Activated T-helper 17 cell treated with anti-CD3 and anti-CD28 coated beads, Interleukin-2, amount 50 U/mL, for 72 hours (primary cell): ENCODE data around the gene AURKAIP1. TPM values are rescaled to one million over a fixed set of nuclear protein-coding genes. Genes with fewer than 3 reads are reported as not detected.

Source experiments
- ATAC-seq: fragments of 150-1000 bp; cut with Tn5 transposase; replicated peaks from 2 replicates; pipeline ENCODE4 v1.10.0; 2021; ENCODE audit warnings: mild to moderate bottlenecking, moderate library complexity
- H3K27ac Mint-ChIP-seq: one replicate; pipeline ENCODE4 v1.8.0; 2022; ENCODE audit warnings: mixed read lengths
- H3K27me3 Mint-ChIP-seq: one replicate; pipeline ENCODE4 v1.8.0; 2022; ENCODE audit warnings: mixed read lengths
- H3K36me3 Mint-ChIP-seq: one replicate; pipeline ENCODE4 v1.8.0; 2022; ENCODE audit warnings: low read depth, mild to moderate bottlenecking, mixed read lengths
- H3K4me1 Mint-ChIP-seq: one replicate; pipeline ENCODE4 v1.8.0; 2022; ENCODE audit warnings: mixed read lengths
- H3K4me3 Mint-ChIP-seq: one replicate; pipeline ENCODE4 v1.8.0; 2022; ENCODE audit warnings: mild to moderate bottlenecking, mixed read lengths
- H3K9me3 Mint-ChIP-seq: one replicate; pipeline ENCODE4 v1.8.0; 2022; ENCODE audit warnings: mixed read lengths
- total RNA-seq, 2 donors: library from RNA; stranded (reverse); gene quantifications; one replicate each; pipeline ENCODE4 v1.2.3, GENCODE V29; 2022

AURKAIP1 gene
- total RNA-seq, 2 donors from 2014 or later: 93.3 to 163 TPM

DNA sequence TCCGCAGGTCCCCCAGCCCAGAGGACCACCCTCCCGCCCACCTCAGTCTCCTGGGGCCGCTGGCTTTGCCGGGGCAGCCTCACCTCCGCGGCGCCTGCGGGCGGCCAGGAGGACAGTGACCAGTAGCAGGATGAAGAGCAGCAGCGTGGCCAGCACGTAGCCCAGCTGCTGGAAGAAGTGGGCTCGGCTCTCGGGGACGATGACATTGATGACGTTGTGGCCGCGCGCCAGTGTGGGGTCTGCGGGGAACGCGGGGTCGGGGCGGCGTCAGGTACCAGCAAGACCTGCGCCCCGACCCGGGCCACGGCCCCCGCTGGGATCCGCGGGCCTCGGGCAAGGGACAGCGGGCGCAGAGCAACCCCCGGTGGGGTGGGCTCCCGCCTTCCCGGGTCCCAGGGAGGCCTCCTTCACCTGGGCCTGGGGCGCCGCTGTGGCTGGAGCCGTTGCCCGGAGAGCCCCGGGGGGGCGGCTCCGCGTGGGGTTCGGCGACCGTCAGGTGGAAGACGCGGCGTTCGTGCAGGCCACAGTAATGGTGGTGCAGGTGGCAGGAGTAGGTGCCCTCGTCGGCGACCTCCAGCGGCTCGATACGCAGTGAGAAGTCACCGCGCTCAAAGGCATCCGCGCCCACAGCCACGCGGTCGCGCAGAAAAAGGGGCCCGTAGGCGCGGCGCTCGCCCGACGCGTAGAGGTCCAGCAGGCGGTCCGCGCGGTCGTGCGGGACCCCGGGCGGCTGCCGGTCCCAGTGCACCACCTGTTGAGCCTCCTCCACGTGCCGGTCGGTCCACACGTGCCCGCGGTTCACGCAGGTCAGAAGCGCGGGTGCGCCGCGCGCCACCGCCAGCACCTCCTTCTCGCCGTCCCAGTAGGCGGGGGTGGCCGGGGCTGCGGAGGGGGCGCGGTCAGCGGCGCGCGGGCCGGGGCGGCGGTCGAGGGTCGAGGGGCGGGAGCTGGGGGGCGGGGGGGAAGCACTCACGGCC is 20.4 kb downstream of the AURKAIP1 start:
- no peak overlapping the region for H3K27ac Mint-ChIP-seq
- no peak for ATAC-seq
- H3K36me3 Mint-ChIP-seq: no peaks in the 10 kb centered on the region

GRCh38 chr1:1353389-1354151 is 21.4 kb downstream of the AURKAIP1 start:
- Mint-ChIP-seq H3K27ac (no peak overlapping the region), H3K27me3 (peaks cover 10% of the 10 kb centered on the region)

More for the DNA sequence above, 20.4 kb downstream of the AURKAIP1 start:
- Mint-ChIP-seq H3K4me3 (no peak overlapping the region), H3K27me3 (peaks cover 10% of the 10 kb centered on the region), H3K9me3 (no peaks in the 10 kb centered on the region), H3K4me1 (peaks cover 6% of the 10 kb centered on the region)

GRCh38 chr1:1352786-1353388 is 22.1 kb downstream of the AURKAIP1 start:
- no peaks in the 10 kb centered on the region for H3K36me3 Mint-ChIP-seq
- H3K4me1 Mint-ChIP-seq: peaks cover 6% of the 10 kb centered on the region
- no peak for ATAC-seq
- H3K4me3 Mint-ChIP-seq: peak overlapping the region; percentile 65
- peak overlapping the region; percentile 47 for H3K27ac Mint-ChIP-seq
- H3K27me3 Mint-ChIP-seq: peaks cover 10% of the 10 kb centered on the region
- no peaks in the 10 kb centered on the region for H3K9me3 Mint-ChIP-seq

More at GRCh38 chr1:1353389-1354151, 21.4 kb downstream of the AURKAIP1 start:
- ATAC-seq: no peak
- Mint-ChIP-seq H3K36me3 (no peaks in the 10 kb centered on the region), H3K4me1 (peaks cover 6% of the 10 kb centered on the region), H3K4me3 (no peak overlapping the region), H3K9me3 (no peaks in the 10 kb centered on the region)

- H3K27ac Mint-ChIP-seq: peak overlapping the region; percentile 47
- H3K9me3 Mint-ChIP-seq: no peaks in the 10 kb centered on the region
- H3K27me3 Mint-ChIP-seq: peaks cover 10% of the 10 kb centered on the region
- peak overlapping the region; percentile 65 for H3K4me3 Mint-ChIP-seq
- peaks cover 11% of the 10 kb centered on the region for H3K4me1 Mint-ChIP-seq
- ATAC-seq: no peak
- no peaks in the 10 kb centered on the region for H3K36me3 Mint-ChIP-seq
These were observed 23.2 kb downstream of the AURKAIP1 start for GRCh38 chr1:1351511-1352427.

DNA sequence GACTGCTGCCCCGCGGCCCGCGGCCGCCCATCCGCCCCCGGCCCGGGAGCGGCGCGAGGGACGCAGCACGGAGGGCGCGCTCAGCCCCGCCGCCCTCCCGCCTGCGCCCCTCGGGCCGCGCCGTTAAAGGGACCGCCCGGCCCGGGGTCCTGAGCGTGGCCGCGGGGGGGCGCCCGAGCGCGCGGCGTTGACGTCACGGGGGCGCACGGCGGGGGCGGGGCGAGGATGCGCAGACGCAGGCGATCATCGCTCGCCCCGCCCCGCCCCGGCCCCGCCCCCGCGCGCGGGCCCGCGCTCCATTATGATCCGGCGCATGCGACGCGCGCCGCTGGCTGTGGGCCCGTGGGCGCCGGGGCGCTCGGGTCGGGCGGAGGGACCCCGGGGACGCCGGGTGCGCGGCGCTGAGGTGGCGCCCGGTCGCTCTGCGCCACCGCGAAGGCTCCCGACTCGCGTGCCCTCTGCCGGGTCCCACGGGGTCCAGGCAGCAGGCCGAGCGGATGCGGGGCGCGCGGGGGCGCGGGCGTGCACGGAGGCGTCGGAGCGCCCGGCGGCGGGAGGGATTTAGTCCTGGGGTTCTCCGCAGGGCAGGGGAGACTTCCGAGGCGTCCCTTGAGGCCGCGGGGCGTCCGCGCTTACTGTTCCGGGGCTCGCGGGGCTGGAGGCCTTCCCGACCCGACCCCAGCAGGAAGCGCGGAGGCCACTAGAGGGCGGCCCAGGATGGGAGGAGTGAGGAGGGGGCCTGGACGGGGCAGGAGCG is 25.6 kb downstream of the AURKAIP1 start, which contains the start of gene DVL1:
Gene DVL1 (minus strand): TSS at position 163 of the 757 bp plus-strand sequence. CDS start 353 bp downstream, outside the sequence.
- H3K27me3 Mint-ChIP-seq: peaks cover 10% of the 10 kb centered on the region
- no peaks in the 10 kb centered on the region for H3K36me3 Mint-ChIP-seq
- peak; percentile 69 for ATAC-seq
- peaks cover 14% of the 10 kb centered on the region for H3K4me1 Mint-ChIP-seq
- no peaks in the 10 kb centered on the region for H3K9me3 Mint-ChIP-seq
- no peak within 1 kb of the TSS for H3K27ac Mint-ChIP-seq
- H3K4me3 Mint-ChIP-seq: peak within 1 kb of the TSS; percentile 66

- Mint-ChIP-seq H3K4me3 (peak overlapping the region; percentile 66), H3K9me3 (no peaks in the 10 kb centered on the region), H3K4me1 (peaks cover 14% of the 10 kb centered on the region), H3K27ac (no peak overlapping the region), H3K36me3 (no peaks in the 10 kb centered on the region), H3K27me3 (peaks cover 7% of the 10 kb centered on the region)
- ATAC-seq: peak; percentile 30
These were observed 26.4 kb downstream of the AURKAIP1 start for GRCh38 chr1:1348420-1349255.

DNA sequence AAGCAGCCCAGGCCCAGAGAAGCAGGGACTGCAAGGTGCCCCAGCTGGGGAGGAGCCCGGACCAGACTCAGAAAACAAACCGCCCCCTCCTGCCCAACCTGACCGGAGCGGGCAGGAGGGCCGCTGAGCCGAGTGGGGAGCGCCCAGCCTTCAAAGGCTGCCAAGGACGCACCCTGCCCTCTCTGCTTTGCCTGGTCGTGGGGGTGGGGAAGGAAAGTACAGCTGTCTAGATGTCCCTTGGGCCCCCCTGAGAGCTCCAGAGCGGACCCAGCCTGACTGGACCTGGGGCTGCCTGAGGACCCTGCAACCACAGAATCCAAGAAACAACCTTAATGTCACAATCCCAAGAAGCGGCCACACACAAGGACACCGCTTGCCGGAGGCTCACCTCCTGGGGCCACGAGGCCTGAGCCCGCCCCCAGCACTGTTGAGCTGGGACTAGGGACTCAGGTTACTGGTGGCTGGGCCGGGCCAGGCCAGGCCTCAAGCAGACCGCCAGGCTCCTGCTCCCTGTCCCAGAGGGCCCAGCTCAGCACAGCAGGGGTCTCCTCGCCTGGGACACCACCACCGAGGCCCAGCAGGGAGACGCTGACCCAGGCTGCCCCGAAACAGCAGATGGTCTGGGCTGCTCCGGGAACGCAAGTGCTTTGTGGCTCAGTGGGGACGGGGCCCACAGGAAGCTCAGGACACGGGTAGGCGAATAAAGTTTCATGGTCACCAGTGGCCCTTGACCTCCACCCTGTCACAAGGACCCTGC is 27.2 kb downstream of the AURKAIP1 start:
- Mint-ChIP-seq H3K9me3 (no peaks in the 10 kb centered on the region), H3K27me3 (peaks cover 7% of the 10 kb centered on the region), H3K27ac (peak overlapping the region; percentile 16), H3K36me3 (no peaks in the 10 kb centered on the region), H3K4me3 (peak overlapping the region; percentile 66), H3K4me1 (peaks cover 14% of the 10 kb centered on the region)
- no peak for ATAC-seq

GRCh38 chr1:1347026-1347595 is 27.9 kb downstream of the AURKAIP1 start:
- Mint-ChIP-seq H3K36me3 (no peaks in the 10 kb centered on the region), H3K4me1 (peaks cover 10% of the 10 kb centered on the region), H3K9me3 (no peaks in the 10 kb centered on the region), H3K4me3 (peak overlapping the region; percentile 66), H3K27me3 (peaks cover under 1% of the 10 kb centered on the region), H3K27ac (peak overlapping the region; percentile 16)
- no peak for ATAC-seq

DNA sequence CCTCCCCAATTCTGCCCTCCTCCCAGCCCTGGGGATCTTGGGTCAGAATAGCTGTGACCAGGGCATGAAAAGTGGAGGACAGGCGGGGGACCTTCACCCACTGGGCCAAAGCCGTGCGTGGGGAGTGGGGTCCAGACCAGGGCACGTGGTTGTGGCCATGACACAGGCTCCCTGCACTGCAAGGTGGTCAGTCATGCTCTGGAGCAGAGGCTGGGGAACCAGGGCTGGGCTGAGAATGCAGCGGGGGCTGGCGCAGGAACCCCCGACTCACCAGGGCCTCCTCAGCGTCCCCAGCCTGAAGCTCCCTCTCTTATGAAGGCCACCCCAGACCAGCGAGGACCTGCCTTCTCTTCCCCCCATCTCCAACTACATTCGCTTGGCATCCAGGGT is 28.5 kb downstream of the AURKAIP1 start:
- no peaks in the 10 kb centered on the region for H3K36me3 Mint-ChIP-seq
- peaks cover 9% of the 10 kb centered on the region for H3K4me1 Mint-ChIP-seq
- no peak for ATAC-seq
- peak overlapping the region; percentile 16 for H3K27ac Mint-ChIP-seq
- peak overlapping the region; percentile 66 for H3K4me3 Mint-ChIP-seq
- no peaks in the 10 kb centered on the region for H3K27me3 Mint-ChIP-seq
- no peaks in the 10 kb centered on the region for H3K9me3 Mint-ChIP-seq

- H3K9me3 Mint-ChIP-seq: no peaks in the 10 kb centered on the region
- no peaks in the 10 kb centered on the region for H3K27me3 Mint-ChIP-seq
- H3K27ac Mint-ChIP-seq: peak overlapping the region; percentile 16
- no peak overlapping the region for H3K4me3 Mint-ChIP-seq
- peaks cover 2% of the 10 kb centered on the region for H3K36me3 Mint-ChIP-seq
- H3K4me1 Mint-ChIP-seq: peaks cover 9% of the 10 kb centered on the region
- ATAC-seq: no peak
These were observed 29.0 kb downstream of the AURKAIP1 start for GRCh38 chr1:1345860-1346500.

DNA sequence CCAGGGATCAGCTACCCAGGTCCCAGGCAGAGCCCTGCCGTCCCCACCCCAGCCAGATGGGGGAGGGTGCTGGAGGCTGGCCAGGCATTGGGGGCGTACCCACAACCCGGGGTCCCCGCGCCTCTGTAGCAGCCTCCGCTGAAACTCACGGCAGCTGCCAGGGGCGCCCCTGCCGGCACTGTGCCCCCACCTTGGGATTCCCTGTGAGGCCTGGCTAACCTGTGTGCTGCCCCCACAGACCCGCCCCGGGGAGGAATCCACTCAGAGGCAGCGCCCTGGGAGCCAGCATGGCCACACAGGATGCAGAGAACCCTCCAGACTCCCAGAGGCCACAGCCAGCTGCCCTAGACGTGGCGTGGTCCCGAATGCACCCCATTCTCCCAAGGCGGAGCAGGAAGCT is 29.6 kb downstream of the AURKAIP1 start:
- ATAC-seq: no peak
- no peaks in the 10 kb centered on the region for H3K27me3 Mint-ChIP-seq
- H3K4me1 Mint-ChIP-seq: peaks cover 9% of the 10 kb centered on the region
- H3K27ac Mint-ChIP-seq: no peak overlapping the region
- peaks cover 8% of the 10 kb centered on the region for H3K36me3 Mint-ChIP-seq
- no peaks in the 10 kb centered on the region for H3K9me3 Mint-ChIP-seq
- H3K4me3 Mint-ChIP-seq: no peak overlapping the region
